Endodermal cell (in vitro differentiated cells): ENCODE results near the gene KIF1B. TPM values are rescaled to one million over a fixed set of nuclear protein-coding genes. Genes with fewer than 3 reads are reported as not detected.

Source experiments
- DNase-seq: peaks from one replicate; pipeline ENCODE4 v3.0.0-alpha.2; 2017
- H3K27ac ChIP-seq: 2 replicates; pipeline ENCODE4 v1.5.1; 2013; ENCODE audit warnings: mild to moderate bottlenecking, low read depth, low read length, moderate library complexity
- H3K27me3 ChIP-seq: 2 replicates; pipeline ENCODE4 v1.6.1; 2013; ENCODE audit warnings: mild to moderate bottlenecking, low read length, moderate library complexity; ENCODE audit not compliant: insufficient read depth, control insufficient read depth, poor library complexity, severe bottlenecking
- H3K36me3 ChIP-seq: 2 replicates; pipeline ENCODE4 v1.7.0; 2013; ENCODE audit warnings: mild to moderate bottlenecking, low read length, moderate library complexity; ENCODE audit not compliant: control insufficient read depth, insufficient read depth
- H3K4me1 ChIP-seq: one replicate; pipeline ENCODE4 v1.7.0; 2013; ENCODE audit warnings: low read length; ENCODE audit not compliant: control insufficient read depth, insufficient read depth
- H3K4me3 ChIP-seq: 2 replicates; pipeline ENCODE4 v1.5.1; 2013; ENCODE audit warnings: mild to moderate bottlenecking, low read length, moderate library complexity
- H3K9ac ChIP-seq: 2 replicates; pipeline ENCODE4 v1.6.1; 2013; ENCODE audit warnings: mild to moderate bottlenecking, low read length, moderate library complexity; ENCODE audit not compliant: poor library complexity, severe bottlenecking; ENCODE audit errors: extremely low read depth
- H3K9me3 ChIP-seq: 2 replicates; pipeline ENCODE4 v1.6.1; 2013; ENCODE audit warnings: mild to moderate bottlenecking, low read length, moderate library complexity; ENCODE audit not compliant: control insufficient read depth
- H3K27ac Mint-ChIP-seq: 2 replicates; pipeline ENCODE4 v1.8.0; 2020; ENCODE audit warnings: mixed read lengths
- H3K27me3 Mint-ChIP-seq: 2 replicates; pipeline ENCODE4 v1.8.0; 2021; ENCODE audit warnings: mild to moderate bottlenecking, mixed read lengths; ENCODE audit not compliant: insufficient read depth
- H3K36me3 Mint-ChIP-seq: 2 replicates; pipeline ENCODE4 v1.8.0; 2020; ENCODE audit warnings: low read depth, mixed read lengths
- H3K4me1 Mint-ChIP-seq: 2 replicates; pipeline ENCODE4 v1.8.0; 2020; ENCODE audit warnings: mixed read lengths
- H3K4me3 Mint-ChIP-seq: 2 replicates; pipeline ENCODE4 v1.8.0; 2020; ENCODE audit warnings: mild to moderate bottlenecking, moderate library complexity, mixed read lengths
- H3K9me3 Mint-ChIP-seq: 2 replicates; pipeline ENCODE4 v1.8.0; 2020; ENCODE audit warnings: mild to moderate bottlenecking, mixed read lengths
- CTCF ChIP-seq: fragments of 200-600 bp; sonication (generic); conservative IDR thresholded peaks from 2 replicates; pipeline ENCODE4 v1.5.0; 2021; ENCODE audit warnings: antibody characterized with exemption, mild to moderate bottlenecking
- WGBS, 2 experiments: methylation state at CpG; one replicate each; pipeline versions ENCODE4 v1.1.5 to v1.1.7; 2013; ENCODE audit warnings: missing lambda C conversion rate in 2 of 2, mixed read lengths in 1 of 2; ENCODE audit not compliant: insufficient coverage in 1 of 2, insufficient read length in 1 of 2; 5-methylcytosine and 5-hydroxymethylcytosine counted together
- total RNA-seq, 2 donors: library from RNA; stranded (reverse); fragmentation: NEBNext Ultra II Directional in 1 of 2; extraction: Animal tissue kit (Norgen Biotek cat#: 25700) in 1 of 2; gene quantifications; 2 replicates in 1 of 2; 3 replicates in 1 of 2; pipeline ENCODE4 v1.2.1, GENCODE V29; 2021

Gene KIF1B
- total RNA-seq, 2 donors from 2014 or later = 71.5 to 74.2 TPM

- no peaks in the 10 kb centered on the region for H3K9me3 Mint-ChIP-seq
- 20 to 33% methylated on average over 1 of the region's 2 CpGs for WGBS, 2 experiments
- no peak overlapping the region for H3K27ac Mint-ChIP-seq
- H3K4me3 ChIP-seq = no peak overlapping the region
- no peaks in the 10 kb centered on the region for H3K9me3 ChIP-seq
- H3K27me3 ChIP-seq = peaks cover 33% of the 10 kb centered on the region
- peaks cover 34% of the 10 kb centered on the region for H3K27me3 Mint-ChIP-seq
- H3K36me3 Mint-ChIP-seq = peaks cover 76% of the 10 kb centered on the region
- H3K36me3 ChIP-seq = peaks cover 64% of the 10 kb centered on the region
- no peak overlapping the region for H3K9ac ChIP-seq
- no peak overlapping the region for H3K4me3 Mint-ChIP-seq
- DNase-seq = peak; percentile 84
- TF ChIP-seq CTCF = peak; percentile 85
- peaks cover 4% of the 10 kb centered on the region for H3K4me1 ChIP-seq
- H3K27ac ChIP-seq = no peak overlapping the region
- H3K4me1 Mint-ChIP-seq = peaks cover 28% of the 10 kb centered on the region
Measured at GRCh38 chr1:10338047-10338446, 127.7 kb downstream of the KIF1B start.

GRCh38 chr1:10338611-10339010 lies 128.2 kb downstream of the KIF1B start:
- WGBS, 2 experiments = 80 to 86% methylated on average over 5 to 6 of the region's 6 CpGs
- Histone ChIP-seq H3K4me1 (peaks cover 4% of the 10 kb centered on the region), H3K9ac (no peak overlapping the region), H3K27ac (no peak overlapping the region), H3K9me3 (no peaks in the 10 kb centered on the region), H3K36me3 (peaks cover 68% of the 10 kb centered on the region), H3K27me3 (peaks cover 39% of the 10 kb centered on the region), H3K4me3 (no peak overlapping the region)
- DNase-seq = no peak
- H3K36me3 Mint-ChIP-seq = peaks cover 80% of the 10 kb centered on the region
- no peak overlapping the region for H3K27ac Mint-ChIP-seq
- no peak for TF ChIP-seq CTCF
- peaks cover 38% of the 10 kb centered on the region for H3K27me3 Mint-ChIP-seq
- H3K4me1 Mint-ChIP-seq = peaks cover 28% of the 10 kb centered on the region
- H3K4me3 Mint-ChIP-seq = no peak overlapping the region
- no peaks in the 10 kb centered on the region for H3K9me3 Mint-ChIP-seq

- TF ChIP-seq CTCF = no peak
- Histone ChIP-seq H3K4me3 (no peak overlapping the region), H3K9ac (no peak overlapping the region), H3K36me3 (peaks cover 72% of the 10 kb centered on the region), H3K4me1 (peaks cover 4% of the 10 kb centered on the region), H3K27me3 (peaks cover 44% of the 10 kb centered on the region), H3K9me3 (no peaks in the 10 kb centered on the region), H3K27ac (peak overlapping the region; percentile 73)
- H3K27me3 Mint-ChIP-seq = peaks cover 43% of the 10 kb centered on the region
- no peak overlapping the region for H3K4me3 Mint-ChIP-seq
- H3K27ac Mint-ChIP-seq = no peak overlapping the region
- H3K4me1 Mint-ChIP-seq = peaks cover 28% of the 10 kb centered on the region
- no peak for DNase-seq
- WGBS, 2 experiments = 95% methylated on average over 4 of the region's 4 CpGs; no CpG with 5 or more reads in 1 of the 2 experiments
- no peaks in the 10 kb centered on the region for H3K9me3 Mint-ChIP-seq
- peaks cover 84% of the 10 kb centered on the region for H3K36me3 Mint-ChIP-seq
Measured at GRCh38 chr1:10339036-10339567, 128.7 kb downstream of the KIF1B start.
